Activated T-helper 1 cell treated with anti-CD3 and anti-CD28 coated beads, Interleukin-2, amount 50 U/mL, for 16 hours (primary cell): Measurements from ENCODE around the gene RETREG2.
A peak's percentile ranks its signal among the peaks of the same experiment; 100 is the strongest.

Experiments
- DNase-seq, 2 donors: peaks; one replicate each; pipeline ENCODE4 v3.0.0-alpha.2; 2020; ENCODE audit warnings: low read depth in 1 of 2, low spot score in 1 of 2

Gene RETREG2

GRCh38 chr2:219213486-219214071 is 35.5 kb downstream of the RETREG2 start:
- DNase-seq = no peak

- DNase-seq = no peak
Observed at GRCh38 chr2:219214141-219214540, 36.1 kb downstream of the RETREG2 start.

- DNase-seq = no peak
Observed at GRCh38 chr2:219214786-219215185, 36.7 kb downstream of the RETREG2 start.

GRCh38 chr2:219215871-219216534 is 37.9 kb downstream of the RETREG2 start:
- no peak for DNase-seq

GRCh38 chr2:219216535-219216915 is 38.5 kb downstream of the RETREG2 start:
- DNase-seq = no peak

GRCh38 chr2:219218217-219218731 is 40.2 kb downstream of the RETREG2 start:
- no peak for DNase-seq

GRCh38 chr2:219218732-219219701 is 40.9 kb downstream of the RETREG2 start, which contains the start of gene ABCB6:
ABCB6 (minus strand) TSS chr2:219218958; CDS start chr2:219218673, 285 bp downstream.
- DNase-seq = peak; percentile 60 to 79

GRCh38 chr2:219219784-219220532 is 41.9 kb downstream of the RETREG2 start:
- DNase-seq = no peak

- no peak for DNase-seq
Observed at GRCh38 chr2:219220652-219221402, 42.8 kb downstream of the RETREG2 start.

GRCh38 chr2:219221957-219222518 is 44.0 kb downstream of the RETREG2 start:
- DNase-seq = no peak

GRCh38 chr2:219223831-219224610 is 45.9 kb downstream of the RETREG2 start:
- no peak for DNase-seq

- no peak for DNase-seq
Observed at GRCh38 chr2:219225350-219225749, 47.3 kb downstream of the RETREG2 start.

GRCh38 chr2:219228041-219228910 is 50.2 kb downstream of the RETREG2 start:
- DNase-seq = no peak

GRCh38 chr2:219228911-219229304 is 50.8 kb downstream of the RETREG2 start:
- no peak for DNase-seq

- DNase-seq = peak; percentile 95 to 96
Observed at GRCh38 chr2:219229305-219230058, 51.4 kb downstream of the RETREG2 start, which contains the start of the genes ANKZF1 and ATG9A. ANKZF1 (plus strand) TSS chr2:219229806; CDS start chr2:219230258, 452 bp downstream. ATG9A (minus strand) TSS chr2:219229636; CDS start chr2:219228024, 1,612 bp downstream.

- peak in 1 of 2 donors; percentile 27 for DNase-seq
Observed at GRCh38 chr2:219230059-219230540, 52.0 kb downstream of the RETREG2 start.

GRCh38 chr2:219234331-219234730 is 56.3 kb downstream of the RETREG2 start:
- DNase-seq = no peak
